HCT116 (cell line): ENCODE measurements around the gene REPS2. TPM values are rescaled to one million over a fixed set of nuclear protein-coding genes. Genes with fewer than 3 reads are reported as not detected.

ENCODE experiments used
- ATAC-seq: fragments of 200-7000 bp; cut with Tn5 transposase; 2 replicates; pipeline ENCODE4 v1.9.1; 2020; ENCODE audit warnings: mild to moderate bottlenecking, moderate library complexity
- BruUV-seq: library from RNA; stranded (reverse); fragments of 400-500 nt; replicated peaks from 2 replicates; lab custom pipeline; 2021; lab: Mats Ljungman, UMichigan
- CTCF ChIA-PET: fragments of 300-600 bp; sonication (Branson Sonifier 250); formaldehyde crosslinking; loops from one replicate; lab custom pipeline; 2021; ENCODE audit warnings: antibody characterized with exemption; lab: Charles Lee
- POLR2A ChIA-PET: fragments of 300-600, 350-600 bp; sonication (Branson Sonifier 250); formaldehyde crosslinking; loops from one replicate; lab custom pipeline; 2021; ENCODE audit warnings: antibody characterized with exemption; lab: Charles Lee
- RAD21 ChIA-PET, 2 experiments: fragments of 300-600 bp; sonication (Branson Sonifier 250); formaldehyde crosslinking; loops; one replicate each; lab custom pipeline; 2023; ENCODE audit warnings: low total read pairs in 2 of 2; ENCODE audit not compliant: uncharacterized antibody in 2 of 2, unreplicated experiment in 2 of 2, low non-redundant PET in 1 of 2; lab: Charles Lee
- DNase-seq: peaks from one replicate; pipeline ENCODE4 v3.0.0-alpha.2; 2010; ENCODE audit warnings: low read depth, low spot score
- H2AFZ ChIP-seq: fragments of 200-600 bp; shearing (Covaris generic), sonication (generic); 2 replicates; pipeline ENCODE4 v1.6.1; 2017; ENCODE audit warnings: low read depth, mixed run types, mixed read lengths, antibody characterized with exemption, low read length; ENCODE audit not compliant: poor library complexity, severe bottlenecking
- H3K27ac ChIP-seq: 2 replicates; pipeline ENCODE4 v1.5.1; 2012; ENCODE audit warnings: low read depth, low read length
- H3K27me3 ChIP-seq: fragments of 200-600 bp; sonication (generic); 2 replicates; pipeline ENCODE4 v1.6.1; 2016; ENCODE audit warnings: mixed run types, low read length, mixed read lengths; ENCODE audit not compliant: insufficient read depth
- H3K36me3 ChIP-seq, 2 experiments: fragments of 200-500 bp in 1 of 2; fragments of 200-600 bp in 1 of 2; sonication (Bioruptor generic) in 1 of 2; sonication (generic) in 1 of 2; 2 replicates each; pipeline versions ENCODE4 v1.5.1 to v1.6.1; 2014 to 2016; ENCODE audit warnings: low read length in 2 of 2, inconsistent platforms in 1 of 2, mixed read lengths in 1 of 2, mixed run types in 1 of 2; ENCODE audit not compliant: insufficient read depth in 2 of 2, control insufficient read depth in 1 of 2
- H3K4me1 ChIP-seq, 2 experiments: fragments of 200-600 bp in 1 of 2; sonication (generic) in 1 of 2; 2 replicates each; pipeline versions ENCODE4 v1.5.1 to v1.6.1; 2012 to 2017; ENCODE audit warnings: low read length in 2 of 2, inconsistent platforms in 1 of 2, mild to moderate bottlenecking in 1 of 2, mixed read lengths in 1 of 2, mixed run types in 1 of 2, moderate library complexity in 1 of 2; ENCODE audit not compliant: insufficient read depth in 2 of 2, control insufficient read depth in 1 of 2
- H3K4me2 ChIP-seq: fragments of 200-600 bp; sonication (generic); 2 replicates; pipeline ENCODE4 v1.6.1; 2017; ENCODE audit warnings: mixed run types, low read length, mixed read lengths
- H3K4me3 ChIP-seq, 2 experiments: fragments of 200-600 bp in 1 of 2; sonication (generic) in 1 of 2; replicated peaks in 1 of 2; 2 replicates each; pipeline ENCODE4 v1.5.1; 2011 to 2016; ENCODE audit warnings: low read length in 2 of 2, control low read depth in 1 of 2, low read depth in 1 of 2, mild to moderate bottlenecking in 1 of 2, mixed read lengths in 1 of 2, mixed run types in 1 of 2
- H3K79me2 ChIP-seq: fragments of 200-600 bp; sonication (generic); 2 replicates; pipeline ENCODE4 v1.6.1; 2017; ENCODE audit warnings: mild to moderate bottlenecking, mixed run types, low read length, moderate library complexity, mixed read lengths; ENCODE audit not compliant: insufficient read depth
- H3K9ac ChIP-seq: fragments of 200-600 bp; sonication (generic); 2 replicates; pipeline ENCODE4 v1.6.1; 2016; ENCODE audit warnings: low read length, mixed read lengths
- H3K9me2 ChIP-seq: fragments of 200-600 bp; sonication (generic), shearing (Covaris generic); 2 replicates; pipeline ENCODE4 v1.6.1; 2017; ENCODE audit warnings: mixed run types, mild to moderate bottlenecking, moderate library complexity; ENCODE audit not compliant: insufficient read depth
- H3K9me3 ChIP-seq, 2 experiments: fragments of 200-500 bp in 1 of 2; fragments of 200-600 bp in 1 of 2; sonication (Bioruptor generic) in 1 of 2; sonication (generic) in 1 of 2; 2 replicates each; pipeline ENCODE4 v1.6.1; 2014 to 2017; ENCODE audit warnings: low read length in 2 of 2, mixed read lengths in 2 of 2, inconsistent platforms in 1 of 2, low read depth in 1 of 2, mild to moderate bottlenecking in 1 of 2, mixed run types in 1 of 2, moderate library complexity in 1 of 2; ENCODE audit not compliant: control insufficient read depth in 1 of 2, insufficient read depth in 1 of 2
- H4K20me1 ChIP-seq: fragments of 200-600 bp; sonication (generic), shearing (Covaris generic); 2 replicates; pipeline ENCODE4 v1.6.1; 2017; ENCODE audit warnings: mixed run types, mild to moderate bottlenecking, moderate library complexity; ENCODE audit not compliant: insufficient read depth
- CBX3 ChIP-seq: IDR thresholded peaks from 2 replicates; pipeline ENCODE4 v1.6.1; 2012; ENCODE audit warnings: low read depth
- CEBPB ChIP-seq: IDR thresholded peaks from 2 replicates; pipeline ENCODE4 v1.6.1; 2012; ENCODE audit warnings: low read depth
- EGR1 ChIP-seq: IDR thresholded peaks from 2 replicates; pipeline ENCODE4 v1.6.1; 2012; ENCODE audit warnings: low read depth
- ELF1 ChIP-seq: IDR thresholded peaks from 2 replicates; pipeline ENCODE4 v1.6.1; 2012; ENCODE audit warnings: low read depth, borderline replicate concordance
- EZH2 ChIP-seq: fragments of 200-600 bp; sonication (generic); IDR thresholded peaks from 2 replicates; pipeline ENCODE4 v1.6.1; 2017; ENCODE audit warnings: antibody characterized with exemption, mixed run types
- EZH2phosphoT487 ChIP-seq: fragments of 200-600 bp; IDR thresholded peaks from 2 replicates; pipeline ENCODE4 v1.6.1; 2018; ENCODE audit warnings: antibody characterized with exemption, borderline replicate concordance
- FOSL1 ChIP-seq: IDR thresholded peaks from 2 replicates; pipeline ENCODE4 v1.6.1; 2012; ENCODE audit warnings: low read depth
- JUND ChIP-seq: IDR thresholded peaks from 2 replicates; pipeline ENCODE4 v1.6.1; 2012
- MAX ChIP-seq: IDR thresholded peaks from 2 replicates; pipeline ENCODE4 v1.6.1; 2012
- POLR2A ChIP-seq: IDR thresholded peaks from 2 replicates; pipeline ENCODE4 v1.7.0; 2011; ENCODE audit warnings: borderline replicate concordance; ENCODE audit not compliant: insufficient read depth, insufficient read length; ENCODE audit errors: extremely low read depth
- POLR2AphosphoS5 ChIP-seq: IDR thresholded peaks from 2 replicates; pipeline ENCODE4 v1.6.1; 2011; ENCODE audit warnings: mild to moderate bottlenecking, low read depth, low read length, moderate library complexity
- RAD21 ChIP-seq: IDR thresholded peaks from 2 replicates; pipeline ENCODE4 v1.6.1; 2012; ENCODE audit warnings: low read depth, mild to moderate bottlenecking
- REST ChIP-seq: IDR thresholded peaks from 2 replicates; pipeline ENCODE4 v1.6.1; 2012; ENCODE audit warnings: low read depth
- SIN3A ChIP-seq: IDR thresholded peaks from 2 replicates; pipeline ENCODE4 v1.6.1; 2012; ENCODE audit warnings: low read depth
- SP1 ChIP-seq: IDR thresholded peaks from 2 replicates; pipeline ENCODE4 v1.6.1; 2012; ENCODE audit warnings: low read depth
- SRF ChIP-seq: IDR thresholded peaks from 2 replicates; pipeline ENCODE4 v1.6.1; 2012; ENCODE audit warnings: low read depth
- TCF7L2 ChIP-seq: IDR thresholded peaks from 2 replicates; pipeline ENCODE4 v1.7.0; 2011; ENCODE audit warnings: borderline replicate concordance, inconsistent platforms; ENCODE audit not compliant: insufficient read depth, insufficient read length; ENCODE audit errors: extremely low read depth
- YY1 ChIP-seq: IDR thresholded peaks from 2 replicates; pipeline ENCODE4 v1.6.1; 2011; ENCODE audit warnings: low read length, low read depth, moderate library complexity, mild to moderate bottlenecking; ENCODE audit not compliant: insufficient replicate concordance; ENCODE audit errors: extremely low read depth
- ZFX ChIP-seq: fragments of 450-650 bp; IDR thresholded peaks from 2 replicates; pipeline ENCODE4 v1.6.1; 2017
- ZNF274 ChIP-seq: fragments of 200-500 bp; sonication (Bioruptor generic); IDR thresholded peaks from 2 replicates; pipeline ENCODE4 v1.6.1; 2014; ENCODE audit warnings: mild to moderate bottlenecking, low read depth, low read length, inconsistent platforms
- intact Hi-C: fragments of 100-400 bp; cut with micrococcal nuclease; formaldehyde crosslinking; loops from 2 replicates; pipeline ENCODE4 v1.10.0; 2022
- total RNA-seq: library from RNA; stranded (reverse); gene quantifications from one replicate; pipeline ENCODE4 v1.2.1, GENCODE V29; 2021; ENCODE audit not compliant: unreplicated experiment

Gene REPS2
- total RNA-seq, 1 experiment from 2014 or later = 4.5 TPM

GRCh38 chrX:16950423-16950822, 4.0 kb downstream of the REPS2 start:
- RAD21 ChIA-PET = no interaction called here
- Histone ChIP-seq H3K79me2 (no peaks in the 10 kb centered on the region), H3K9ac (no peak overlapping the region), H3K9me3 (no peaks in the 10 kb centered on the region), H2AFZ (no peak overlapping the region), H3K4me3 (no peak overlapping the region), H4K20me1 (no peaks in the 10 kb centered on the region), H3K27me3 (no peaks in the 10 kb centered on the region), H3K27ac (no peak overlapping the region), H3K36me3 (no peaks in the 10 kb centered on the region), H3K9me2 (no peaks in the 10 kb centered on the region), H3K4me2 (no peak overlapping the region), H3K4me1 (peaks cover 10 to 20% of the 10 kb centered on the region in 2 experiments)
- no peak for ATAC-seq
- intact Hi-C loops = no loop called here
- CTCF ChIA-PET = no interaction called here
- BruUV-seq = no TSS peak
- POLR2A ChIA-PET = no interaction called here
- no peak for DNase-seq
- TF ChIP-seq SP1 (no peak), POLR2AphosphoS5 (no peak), EZH2 (no peak), SIN3A (no peak), EZH2phosphoT487 (no peak), ELF1 (no peak), CEBPB (no peak), MAX (no peak), REST (no peak), EGR1 (no peak), SRF (no peak), RAD21 (no peak), YY1 (no peak), ZFX (no peak), POLR2A (no peak), CBX3 (no peak), FOSL1 (no peak), ZNF274 (no peak), TCF7L2 (no peak), JUND (no peak)
